ENCODE measurements around the gene TNNT2.

Gene TNNT2

GRCh38 chr1:201347498-201348210 is 29.8 kb downstream of the TNNT2 start:
- H3F3A ChIP-seq (ENCODE audit: insufficient read depth, low read length), result no peaks in the 10 kb centered on the region
- no peaks in the 10 kb centered on the region for H4K20me1 ChIP-seq (ENCODE audit: insufficient read depth, low read length)
- no peaks in the 10 kb centered on the region for H3K79me2 ChIP-seq (ENCODE audit: low read length)
- H3K9ac ChIP-seq (ENCODE audit: low read length), result no peak overlapping the region
- DNase-seq, result no peak
- no peak overlapping the region for H3K4me3 ChIP-seq (ENCODE audit: low read length)
- TF ChIP-seq EZH2 (optimal IDR thresholded peaks at IDR 0.05; ENCODE audit: low read depth, low read length), result no peak
- no peak for TF ChIP-seq CTCF (IDR thresholded peaks at IDR 0.05; ENCODE audit: low read length)
- TF ChIP-seq EZH2phosphoT487 (IDR thresholded peaks at IDR 0.05; ENCODE audit: low read length), result no peak
- no peak overlapping the region for H3K27ac ChIP-seq (ENCODE audit: low read length)
- no peak overlapping the region for H2AFZ ChIP-seq (ENCODE audit: low read length)
- no peaks in the 10 kb centered on the region for H3K36me3 ChIP-seq (replicated peaks; ENCODE audit: insufficient read depth, low read length)
- peaks cover 46% of the 10 kb centered on the region for H3K27me3 ChIP-seq (replicated peaks; ENCODE audit: insufficient read depth, low read length)
- H3K4me2 ChIP-seq (ENCODE audit: low read depth, low read length), result no peak overlapping the region
- H3K9me3 ChIP-seq (replicated peaks; ENCODE audit: insufficient read depth, low read length), result no peaks in the 10 kb centered on the region
- no peaks in the 10 kb centered on the region for H3K4me1 ChIP-seq (ENCODE audit: low read length)
- no peaks in the 10 kb centered on the region for H3K9me2 ChIP-seq (replicated peaks; ENCODE audit: insufficient read depth, low read length)

GRCh38 chr1:201346987-201347386 is 30.5 kb downstream of the TNNT2 start:
- Histone ChIP-seq H3K4me1 (ENCODE audit: low read length) (no peaks in the 10 kb centered on the region), H3F3A (ENCODE audit: insufficient read depth, low read length) (no peaks in the 10 kb centered on the region), H3K4me3 (ENCODE audit: low read length) (no peak overlapping the region), H3K27me3 (replicated peaks; ENCODE audit: insufficient read depth, low read length) (peaks cover 40% of the 10 kb centered on the region), H3K79me2 (ENCODE audit: low read length) (no peaks in the 10 kb centered on the region), H3K9me3 (replicated peaks; ENCODE audit: insufficient read depth, low read length) (no peaks in the 10 kb centered on the region), H4K20me1 (ENCODE audit: insufficient read depth, low read length) (no peaks in the 10 kb centered on the region), H3K4me2 (ENCODE audit: low read depth, low read length) (no peak overlapping the region), H3K27ac (ENCODE audit: low read length) (no peak overlapping the region), H3K9me2 (replicated peaks; ENCODE audit: insufficient read depth, low read length) (no peaks in the 10 kb centered on the region), H3K9ac (ENCODE audit: low read length) (no peak overlapping the region), H2AFZ (ENCODE audit: low read length) (no peak overlapping the region), H3K36me3 (replicated peaks; ENCODE audit: insufficient read depth, low read length) (no peaks in the 10 kb centered on the region)
- DNase-seq, result no peak
- TF ChIP-seq EZH2 (optimal IDR thresholded peaks at IDR 0.05; ENCODE audit: low read depth, low read length) (no peak), EZH2phosphoT487 (IDR thresholded peaks at IDR 0.05; ENCODE audit: low read length) (no peak), CTCF (IDR thresholded peaks at IDR 0.05; ENCODE audit: low read length) (no peak)

- H3K79me2 ChIP-seq (ENCODE audit: low read length), result no peaks in the 10 kb centered on the region
Observed at GRCh38 chr1:201346337-201346939, 31.0 kb downstream of the TNNT2 start.

More at GRCh38 chr1:201346337-201346939, 31.0 kb downstream of the TNNT2 start:
- Histone ChIP-seq H3K4me2 (ENCODE audit: low read depth, low read length) (no peak overlapping the region), H3K27ac (ENCODE audit: low read length) (no peak overlapping the region), H3K4me3 (ENCODE audit: low read length) (no peak overlapping the region), H3K36me3 (replicated peaks; ENCODE audit: insufficient read depth, low read length) (no peaks in the 10 kb centered on the region), H4K20me1 (ENCODE audit: insufficient read depth, low read length) (no peaks in the 10 kb centered on the region), H3K9me3 (replicated peaks; ENCODE audit: insufficient read depth, low read length) (no peaks in the 10 kb centered on the region), H3K9me2 (replicated peaks; ENCODE audit: insufficient read depth, low read length) (no peaks in the 10 kb centered on the region), H2AFZ (ENCODE audit: low read length) (no peak overlapping the region), H3K27me3 (replicated peaks; ENCODE audit: insufficient read depth, low read length) (peaks cover 34% of the 10 kb centered on the region), H3K9ac (ENCODE audit: low read length) (no peak overlapping the region), H3K4me1 (ENCODE audit: low read length) (no peaks in the 10 kb centered on the region), H3F3A (ENCODE audit: insufficient read depth, low read length) (no peaks in the 10 kb centered on the region)
- DNase-seq, result peak; percentile 27
- TF ChIP-seq EZH2 (optimal IDR thresholded peaks at IDR 0.05; ENCODE audit: low read depth, low read length) (no peak), CTCF (IDR thresholded peaks at IDR 0.05; ENCODE audit: low read length) (peak; percentile 64)
